ENCODE measurements around the gene WNT1.

WNT1 gene

GRCh38 chr12:49013428-49013827, 35.3 kb downstream of the WNT1 start:
- DNase-seq: no peak

GRCh38 chr12:49014547-49014946, 36.4 kb downstream of the WNT1 start:
- no peak for DNase-seq

GRCh38 chr12:49015196-49015595, 37.1 kb downstream of the WNT1 start:
- DNase-seq: no peak

- no peak for DNase-seq
These were observed 39.8 kb downstream of the WNT1 start for GRCh38 chr12:49017891-49018260.

GRCh38 chr12:49018261-49019119, 40.4 kb downstream of the WNT1 start, which contains the start of gene PRKAG1:
PRKAG1 (minus strand) TSS chr12:49018776; CDS start chr12:49018740, 36 bp downstream.
- peak; percentile 96 for DNase-seq

DNA sequence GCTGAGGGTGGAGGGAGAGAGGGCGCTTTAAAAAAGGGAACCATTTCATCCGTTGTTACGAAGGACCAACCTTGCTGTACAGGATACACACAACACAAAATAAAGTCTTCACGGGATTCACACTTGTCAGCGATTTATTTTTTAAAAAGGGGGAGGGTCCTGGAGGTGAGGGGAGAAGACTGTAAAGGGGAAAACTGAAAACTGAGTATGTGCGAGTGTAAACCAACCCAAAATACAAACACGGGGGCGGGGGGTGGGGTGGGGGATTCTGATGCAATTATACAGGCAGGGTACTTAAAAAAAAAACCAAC, 41.0 kb downstream of the WNT1 start:
- DNase-seq: no peak

DNA sequence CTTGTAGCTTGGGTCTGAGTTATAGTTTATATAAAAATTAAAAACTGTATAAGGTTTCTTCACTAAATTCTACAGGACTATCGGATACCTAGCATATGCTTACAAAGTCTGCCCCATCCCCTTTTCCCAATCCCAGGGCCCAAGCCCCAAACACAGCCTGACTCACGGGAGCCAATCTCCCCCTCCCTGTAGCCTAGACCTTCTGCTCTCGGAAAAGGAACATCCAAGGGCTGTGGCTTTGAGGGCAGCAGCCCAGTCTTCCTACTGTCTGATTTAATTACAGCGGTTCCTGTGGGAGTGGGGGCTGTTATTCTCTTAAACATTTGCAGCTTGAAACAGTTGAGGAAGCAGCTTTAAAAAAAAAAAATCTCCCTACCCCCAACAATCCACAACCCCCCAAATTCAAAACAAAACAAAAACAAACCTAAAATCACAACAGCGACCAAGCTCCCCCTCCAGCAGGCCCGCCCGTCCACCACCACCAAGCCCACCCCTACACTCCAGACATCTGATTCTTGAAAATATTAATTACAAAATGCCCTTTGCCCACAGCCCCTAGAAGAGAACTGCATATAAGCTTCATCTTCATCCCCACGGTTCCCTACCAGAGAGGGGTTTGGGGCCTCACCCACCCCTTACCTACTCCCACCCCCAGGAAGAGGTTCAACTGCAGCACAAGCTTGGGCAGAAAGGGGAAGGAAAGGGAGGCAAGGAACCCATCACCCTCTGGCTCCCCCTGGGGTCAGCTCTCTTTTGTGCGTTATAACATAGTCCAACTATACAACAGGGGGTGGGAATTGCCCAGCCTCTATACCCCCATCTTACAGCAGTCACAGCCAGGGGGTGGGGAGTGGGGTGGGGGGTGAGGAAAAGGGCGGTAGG, 41.6 kb downstream of the WNT1 start:
- DNase-seq: no peak

- no peak for DNase-seq
These were observed 42.3 kb downstream of the WNT1 start for GRCh38 chr12:49020441-49020840.

- DNase-seq: no peak
These were observed 43.3 kb downstream of the WNT1 start for GRCh38 chr12:49021292-49021915.

GRCh38 chr12:49022558-49023178, 44.5 kb downstream of the WNT1 start:
- no peak for DNase-seq

DNA sequence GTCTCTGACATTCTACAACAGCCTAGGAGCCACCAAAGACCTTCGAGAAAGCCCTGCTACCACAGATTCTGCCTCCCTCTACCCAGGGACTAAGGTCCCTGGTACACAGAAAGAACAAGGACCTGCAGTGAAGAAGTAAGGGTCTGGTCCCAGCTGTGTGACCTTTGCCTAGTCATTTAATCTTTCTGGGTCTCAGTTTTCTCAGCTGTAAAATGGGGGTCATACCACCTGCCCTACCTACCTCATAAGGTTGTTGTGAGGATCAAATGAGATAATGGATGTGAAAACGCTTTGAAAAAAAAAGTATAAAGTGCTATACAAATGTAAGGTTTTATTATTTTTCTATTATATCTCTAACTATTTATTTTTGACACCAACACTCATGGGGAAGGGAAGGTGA, 45.7 kb downstream of the WNT1 start:
- no peak for DNase-seq

DNA sequence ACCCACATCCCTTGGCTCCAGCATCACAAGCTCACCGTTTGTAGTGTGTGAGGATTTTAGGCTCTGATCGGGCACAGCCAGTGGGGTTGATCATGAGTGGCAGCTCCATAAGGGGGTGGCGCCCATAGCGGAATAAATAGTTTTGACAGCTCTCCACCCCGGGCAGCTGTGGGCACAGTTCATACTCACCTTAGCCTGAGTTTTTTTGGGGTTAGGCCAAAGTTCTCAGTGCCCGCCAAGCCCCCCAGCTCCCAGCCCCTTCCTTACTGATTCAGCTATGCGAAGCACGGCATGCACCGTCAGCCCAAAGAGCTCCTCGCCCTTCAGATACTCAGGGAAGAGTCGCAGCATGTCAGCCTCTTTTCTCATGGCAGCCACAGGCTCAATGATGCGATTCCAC, 46.4 kb downstream of the WNT1 start:
- DNase-seq: no peak

DNA sequence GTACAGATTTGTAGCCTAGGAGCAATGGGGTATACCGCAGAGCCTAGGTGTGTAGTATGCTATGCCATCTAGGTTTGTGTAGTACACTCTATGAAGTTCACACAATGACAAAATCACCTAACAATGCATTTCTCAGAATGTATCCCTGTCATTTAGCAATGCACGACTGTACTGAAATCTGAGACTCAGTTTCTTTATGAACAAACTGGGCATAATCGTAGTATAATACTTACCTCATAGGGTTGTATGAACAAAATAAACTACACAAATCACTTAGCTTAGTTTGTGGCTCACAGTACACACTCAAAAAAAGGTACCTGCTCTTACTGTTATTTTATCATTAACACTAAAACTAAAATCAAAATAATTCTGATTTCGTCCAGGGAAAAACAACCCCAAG, 47.3 kb downstream of the WNT1 start:
- DNase-seq: no peak

DNA sequence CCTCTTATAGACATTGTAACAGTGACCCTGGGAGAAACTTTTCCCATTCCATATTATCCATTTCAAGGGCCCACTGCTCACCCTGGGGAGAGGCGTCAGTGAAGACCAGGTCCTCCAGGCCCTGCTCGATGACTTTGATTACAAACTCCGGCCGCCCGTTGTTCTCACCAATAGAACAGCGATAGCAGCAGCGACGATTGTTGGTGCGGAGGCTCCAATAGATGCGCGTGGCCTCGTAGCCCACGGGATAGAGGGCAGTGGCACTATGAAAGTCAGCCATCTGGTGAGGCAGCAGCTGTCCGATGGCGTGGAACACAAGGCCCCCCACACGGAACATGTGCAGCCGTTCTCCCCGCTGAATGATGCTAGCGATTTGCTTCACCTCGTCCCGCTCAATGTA, 48.0 kb downstream of the WNT1 start:
- DNase-seq: no peak

GRCh38 chr12:49026678-49027480, 48.8 kb downstream of the WNT1 start:
- no peak for DNase-seq

GRCh38 chr12:49027846-49028555, 49.9 kb downstream of the WNT1 start:
- no peak for DNase-seq

GRCh38 chr12:49028666-49029275, 50.6 kb downstream of the WNT1 start:
- no peak for DNase-seq

- no peak for DNase-seq
These were observed 52.0 kb downstream of the WNT1 start for GRCh38 chr12:49030119-49030518.

DNA sequence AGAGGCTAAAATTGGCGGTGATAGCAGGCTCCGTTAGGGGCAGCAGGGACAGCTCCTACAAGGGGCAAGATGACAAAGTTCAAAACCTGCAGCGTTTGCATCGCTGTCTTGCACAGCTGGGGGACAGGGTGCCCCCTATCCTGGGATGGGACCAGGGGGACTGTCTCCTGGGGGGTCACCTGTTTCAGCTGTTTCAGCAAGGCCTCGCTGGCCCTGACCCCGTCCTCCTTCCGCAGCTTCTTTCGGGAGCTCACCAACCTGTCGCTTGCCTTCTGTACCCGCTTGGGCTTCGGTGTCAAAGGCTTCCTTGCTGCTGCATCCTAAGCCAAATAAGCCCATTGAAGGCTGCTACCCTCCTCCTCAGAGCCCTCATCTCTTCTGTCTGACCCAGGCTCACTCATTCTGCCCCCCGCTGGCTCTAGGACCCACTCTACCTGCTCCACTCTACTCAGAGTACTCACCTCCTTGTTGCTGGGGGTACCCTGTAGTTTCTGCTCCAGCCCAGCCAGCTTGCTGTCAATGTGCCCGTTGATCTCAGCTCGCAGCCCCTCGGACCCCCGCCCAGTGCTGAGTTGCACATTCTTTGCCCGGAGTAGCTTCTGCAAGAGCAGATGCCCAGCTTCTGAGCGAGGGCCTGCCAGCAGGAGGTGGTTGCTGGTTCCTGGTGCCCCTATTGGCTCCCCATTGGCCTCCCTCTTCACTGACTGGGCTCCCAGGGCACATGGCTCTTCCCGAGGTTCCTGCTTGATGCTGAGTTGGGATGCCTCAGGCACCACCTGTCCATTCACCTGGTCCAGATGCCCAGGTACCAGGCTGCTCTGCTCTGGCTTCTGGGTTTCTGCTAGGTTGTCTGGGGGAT, 52.8 kb downstream of the WNT1 start:
- DNase-seq: no peak

DNA sequence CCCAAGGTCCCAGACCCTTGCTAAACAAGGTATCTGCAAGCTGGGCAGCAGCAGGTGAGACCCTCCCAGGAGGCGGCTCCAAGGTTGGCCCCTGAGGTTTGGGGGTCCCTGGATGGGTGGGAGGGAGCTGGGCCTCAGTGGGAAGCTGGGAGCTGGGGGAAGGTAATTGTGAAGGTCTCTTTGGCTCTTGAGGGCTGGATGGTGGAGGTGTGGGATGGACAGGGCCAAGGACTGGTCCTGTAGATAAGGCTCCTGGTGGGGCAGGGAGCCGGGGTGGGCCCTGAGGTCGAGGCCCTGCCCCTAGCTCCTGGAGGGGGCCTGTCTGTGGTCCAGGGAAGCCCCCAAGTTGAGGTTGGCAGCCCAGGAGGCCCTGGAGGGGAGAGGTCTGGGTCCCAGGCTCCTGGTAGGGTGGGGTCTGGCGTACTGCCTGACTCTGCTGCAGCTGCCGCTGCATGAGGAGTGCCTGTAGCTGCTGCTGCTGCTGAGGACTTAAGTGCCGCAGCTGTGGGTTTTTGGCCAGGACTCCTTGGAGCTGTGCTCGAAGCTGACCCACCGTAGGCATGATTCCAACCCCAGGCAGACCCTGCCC, 53.5 kb downstream of the WNT1 start:
- no peak for DNase-seq

Data from DMS79 (cell line).